ENCODE data around the gene MRPL34.

The MRPL34 gene

DNA sequence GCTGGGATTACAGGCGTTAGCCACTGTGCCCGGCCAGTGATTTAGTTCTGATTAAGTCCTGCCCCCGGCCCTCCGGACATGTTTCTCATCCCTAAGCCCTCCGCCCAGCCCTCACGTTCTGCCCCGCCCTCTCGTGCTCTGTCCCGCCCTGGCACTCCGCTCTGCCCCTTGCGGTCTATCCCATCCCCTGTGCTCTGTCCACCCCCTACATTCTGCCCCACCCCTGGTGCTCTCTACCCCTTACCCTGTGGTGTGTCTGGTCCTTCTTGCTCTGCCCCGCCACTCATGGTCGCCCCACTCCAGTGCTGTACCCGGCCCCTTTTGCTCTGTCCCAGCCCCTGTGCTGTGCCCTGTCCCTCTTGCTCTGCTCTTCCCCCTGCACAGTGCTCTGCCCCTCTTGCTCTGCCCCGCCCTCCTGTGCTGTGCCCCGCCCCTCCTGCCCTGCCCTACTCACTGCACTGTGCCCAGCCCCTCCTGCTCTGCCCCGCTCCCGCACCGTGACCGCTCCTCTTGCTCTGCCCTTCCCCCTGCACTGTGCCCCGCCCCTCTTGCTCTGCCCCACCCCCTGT is 34.7 kb downstream of the MRPL34 start:
- no peak for DNase-seq (ENCODE audit: low read depth in 2 of 2)

DNA sequence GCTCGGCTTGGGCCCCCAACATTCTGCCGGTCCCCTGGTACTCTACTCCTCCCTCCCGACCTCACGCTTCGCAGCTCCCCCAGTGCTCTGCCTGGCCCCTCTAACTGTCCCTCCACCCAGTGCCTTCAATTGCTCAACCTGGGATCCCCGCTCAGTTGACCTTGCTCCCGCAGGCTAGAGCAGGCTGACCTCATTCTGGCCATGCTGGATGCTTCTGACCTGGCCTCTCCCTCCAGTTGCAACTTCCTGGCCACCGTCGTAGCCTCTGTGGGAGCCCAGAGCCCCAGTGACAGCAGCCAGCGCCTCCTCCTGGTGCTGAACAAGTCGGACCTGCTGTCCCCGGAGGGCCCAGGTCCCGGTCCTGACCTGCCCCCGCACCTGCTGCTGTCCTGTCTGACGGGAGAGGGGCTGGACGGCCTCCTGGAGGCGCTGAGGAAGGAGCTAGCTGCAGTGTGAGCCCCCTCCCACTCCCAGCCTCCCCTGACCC is 35.2 kb downstream of the MRPL34 start:
- DNase-seq (ENCODE audit: low read depth in 2 of 2): no peak

DNA sequence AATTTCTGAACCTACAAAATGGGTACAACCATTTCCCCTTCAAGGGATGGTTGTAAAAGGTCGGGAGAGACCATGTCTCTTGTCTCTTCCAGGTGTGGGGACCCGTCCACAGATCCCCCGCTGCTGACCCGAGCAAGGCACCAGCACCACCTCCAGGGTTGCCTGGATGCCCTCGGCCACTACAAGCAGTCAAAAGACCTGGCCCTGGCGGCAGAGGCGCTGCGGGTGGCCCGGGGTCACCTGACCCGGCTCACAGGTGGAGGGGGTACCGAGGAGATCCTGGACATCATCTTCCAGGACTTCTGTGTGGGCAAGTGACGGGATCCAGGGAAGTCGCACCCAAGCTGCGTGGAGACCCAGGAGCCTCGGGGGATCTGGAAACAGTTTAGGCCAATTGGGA is 35.7 kb downstream of the MRPL34 start:
- DNase-seq (ENCODE audit: low read depth in 2 of 2): no peak

DNA sequence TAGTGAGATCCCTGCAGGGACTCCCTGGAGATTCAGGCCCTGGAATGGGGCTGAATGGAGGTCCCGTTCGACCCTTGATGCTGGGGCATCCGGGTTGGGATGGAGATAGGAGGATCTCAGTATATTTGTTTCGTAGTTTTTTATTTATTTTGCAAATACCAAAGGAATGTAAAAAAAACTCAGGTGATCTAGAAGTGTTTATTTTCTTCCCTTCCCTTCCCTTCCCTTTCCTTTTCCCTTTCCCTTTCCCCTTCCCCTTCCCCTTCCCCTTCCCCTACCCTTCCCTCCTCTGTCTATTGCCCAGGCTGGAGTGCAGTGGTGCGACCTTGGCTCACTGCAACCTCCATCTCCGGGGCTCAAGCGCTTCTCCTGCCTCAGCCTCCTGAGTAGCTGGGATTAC is 36.2 kb downstream of the MRPL34 start:
- no peak for DNase-seq (ENCODE audit: low read depth in 2 of 2)

DNA sequence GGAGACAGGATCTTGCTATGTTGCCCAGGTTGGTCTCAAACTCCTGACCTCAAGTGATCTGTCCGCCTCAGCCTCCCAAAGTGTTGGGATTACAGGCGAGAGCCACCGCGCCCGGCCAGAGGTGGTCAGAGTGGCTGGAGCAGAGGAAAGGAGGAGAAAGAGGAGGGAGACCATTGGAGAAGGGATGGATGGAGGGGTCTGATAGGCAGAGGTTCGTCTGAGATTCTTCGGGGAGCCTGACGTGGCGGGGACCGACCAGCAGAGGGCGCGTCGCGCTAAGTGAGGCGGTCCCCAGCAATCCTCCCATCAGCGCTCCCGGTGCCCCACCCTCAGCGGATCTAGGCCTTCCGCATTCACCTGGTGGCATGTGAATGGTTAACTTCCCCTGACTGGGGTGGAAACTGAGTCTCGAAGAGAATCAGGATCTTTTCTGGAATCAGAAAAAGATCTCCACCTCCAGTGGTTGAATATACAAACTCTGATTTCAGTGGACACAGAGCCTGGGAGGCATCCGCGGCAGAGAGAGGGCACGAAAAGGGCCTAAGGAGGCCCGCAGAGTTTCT is 40.5 kb downstream of the MRPL34 start:
- peak; percentile 76 to 79 for DNase-seq (ENCODE audit: low read depth in 2 of 2)

DNA sequence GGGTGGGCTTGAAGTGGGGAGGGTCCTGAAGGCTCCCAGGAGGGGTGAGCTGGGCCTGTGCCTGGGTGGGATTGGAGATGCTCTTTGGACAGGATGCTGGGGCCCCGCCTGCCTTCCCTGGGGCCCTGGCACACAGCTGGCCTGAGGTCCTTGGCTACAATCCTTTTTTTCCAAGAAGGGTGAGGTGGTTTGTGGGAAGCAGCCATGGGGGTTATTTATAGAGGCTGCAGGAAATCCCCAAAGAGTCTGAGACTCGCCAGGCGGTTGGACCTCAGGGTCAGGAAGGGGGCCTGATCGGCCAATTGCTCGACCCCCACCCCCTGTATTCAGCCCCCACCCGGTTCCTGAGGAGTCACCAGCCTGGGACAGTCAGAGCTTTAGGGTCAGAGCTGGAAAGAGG is 41.7 kb downstream of the MRPL34 start:
- no peak for DNase-seq (ENCODE audit: low read depth in 2 of 2)

DNA sequence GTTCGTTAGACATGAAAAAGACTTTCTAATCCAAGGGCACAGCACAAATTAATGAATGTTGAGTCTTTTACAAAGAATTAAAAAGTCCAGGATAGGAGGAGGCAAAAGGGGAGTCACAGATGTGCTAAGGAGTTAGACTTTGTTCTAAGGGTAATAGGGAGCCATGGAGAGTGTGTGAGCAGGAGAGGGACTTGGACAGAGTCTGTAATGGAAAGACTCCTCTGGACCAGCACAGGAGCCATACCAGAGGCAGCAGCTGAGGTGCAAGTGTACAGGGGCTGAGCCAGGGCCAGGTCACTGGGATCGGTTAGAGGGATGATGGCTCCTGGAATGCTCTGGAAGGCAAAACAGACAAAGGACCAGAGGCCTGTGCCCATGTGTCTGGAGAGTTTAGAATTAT is 42.2 kb downstream of the MRPL34 start:
- no peak for DNase-seq (ENCODE audit: low read depth in 2 of 2)

DNA sequence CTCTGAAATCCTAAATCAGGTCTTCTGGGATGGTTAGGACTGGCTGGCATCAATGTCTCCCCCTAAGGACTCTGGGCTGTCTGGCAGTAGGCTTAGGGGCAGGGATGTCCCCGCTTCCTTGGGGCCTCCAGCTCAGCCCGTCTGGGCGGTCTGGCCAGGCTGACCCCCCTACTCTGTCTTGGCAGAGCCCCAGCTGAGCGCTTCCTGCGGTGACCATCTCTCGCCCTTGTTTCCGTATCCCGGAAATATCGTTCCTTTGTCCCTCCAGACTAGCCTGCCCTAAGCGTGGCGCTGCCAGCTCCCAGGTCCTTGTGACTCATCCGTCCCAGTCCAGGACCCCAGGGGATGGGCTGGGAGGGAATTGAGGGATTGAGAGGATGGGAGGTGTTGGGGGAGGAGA is 43.0 kb downstream of the MRPL34 start:
- DNase-seq (ENCODE audit: low read depth in 2 of 2): no peak

DNA sequence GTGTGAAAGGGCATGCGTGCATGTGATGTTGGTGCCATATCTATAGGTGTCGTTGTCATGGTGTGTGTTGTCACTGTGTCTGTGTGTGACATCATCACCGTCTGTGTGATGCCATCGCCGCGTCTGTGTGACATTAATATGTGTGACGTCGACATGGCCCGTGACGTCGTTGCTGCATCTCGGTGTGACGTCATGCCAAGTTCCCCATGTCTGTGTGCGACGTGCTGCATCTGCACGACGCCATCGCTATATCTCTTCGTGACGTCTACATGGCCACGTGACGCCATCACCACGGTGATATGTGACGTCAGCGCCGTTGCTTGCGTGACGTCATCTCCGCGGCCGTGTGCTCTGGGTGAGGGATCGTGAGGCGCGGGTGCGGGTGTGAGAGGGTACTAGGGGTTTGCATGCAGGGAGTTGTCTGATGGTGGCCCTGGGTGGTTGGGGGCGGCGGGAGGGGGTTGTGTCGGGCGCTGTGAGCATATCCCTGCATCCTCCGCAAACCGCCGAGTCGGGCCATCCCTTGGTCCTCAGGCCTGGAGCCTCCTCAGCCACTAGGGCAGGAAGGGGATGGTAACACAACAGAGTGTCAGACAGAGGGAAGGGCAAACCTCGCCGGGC is 46.3 kb downstream of the MRPL34 start:
- DNase-seq (ENCODE audit: low read depth in 2 of 2): no peak

DNA sequence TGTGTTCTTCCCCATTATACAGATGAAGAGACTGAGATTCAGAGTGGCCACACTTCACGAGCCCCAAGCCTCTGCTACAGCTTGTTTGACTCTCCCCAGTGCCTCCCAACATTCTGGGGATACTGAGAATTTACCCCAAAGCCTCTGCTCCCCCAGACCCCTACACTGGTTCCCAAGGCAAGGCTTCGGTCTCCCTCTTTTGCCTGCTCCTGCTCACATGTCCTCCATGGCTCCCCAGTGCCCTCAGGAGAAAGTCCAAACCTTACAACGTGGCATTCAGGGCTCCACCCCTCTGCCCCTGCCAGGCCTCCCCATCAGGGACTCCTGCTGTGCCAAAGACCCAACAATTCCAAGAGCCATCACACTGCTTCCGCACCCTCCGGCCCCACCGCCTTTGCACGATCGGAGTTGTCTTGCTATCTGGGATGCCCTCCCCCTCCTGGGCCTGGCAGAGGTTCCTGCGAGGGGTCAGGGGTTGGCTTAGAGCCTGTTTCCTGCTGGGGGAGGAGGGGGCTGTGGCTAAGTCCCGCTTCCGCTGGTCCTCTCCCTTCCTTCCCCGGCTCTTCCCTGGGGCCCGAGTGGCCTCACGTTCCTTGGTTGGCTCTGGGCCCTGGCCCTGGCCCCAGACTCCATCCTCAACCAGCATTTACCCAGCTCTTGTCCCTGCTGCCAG is 47.1 kb downstream of the MRPL34 start:
- DNase-seq (ENCODE audit: low read depth in 2 of 2): no peak

DNA sequence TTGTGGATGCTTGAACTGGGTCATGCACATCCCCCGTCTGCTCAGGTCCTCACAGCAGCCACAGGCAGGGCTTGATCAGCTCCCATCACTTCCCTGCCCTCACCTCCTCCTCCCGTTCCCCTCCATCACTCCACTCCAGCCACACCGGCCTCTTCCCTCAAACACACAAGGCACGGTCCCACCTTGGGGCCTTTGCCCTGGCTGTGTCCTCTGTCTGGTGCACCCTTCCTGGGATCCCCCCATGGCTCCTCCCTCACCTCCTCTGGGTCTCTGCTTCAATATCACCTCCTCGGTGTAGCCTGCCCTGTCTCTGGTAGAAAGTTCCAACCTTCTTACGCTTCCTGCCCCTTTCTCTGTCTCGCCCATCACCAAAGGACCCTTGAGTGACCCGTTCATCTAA is 47.7 kb downstream of the MRPL34 start:
- DNase-seq (ENCODE audit: low read depth in 2 of 2): no peak

Data from activated CD4-positive, alpha-beta T cell treated with anti-CD3 and anti-CD28 coated beads for 24 hours (primary cell).